Right ventricle myocardium superior (tissue), 1 donor: ENCODE measurements around the gene ASIC5. TPM values are rescaled to one million over a fixed set of nuclear protein-coding genes. Genes with fewer than 3 reads are reported as not detected.
A peak's percentile ranks its signal among the peaks of the same experiment; 100 is the strongest.

Experiments
- ATAC-seq: fragments of 200-7000 bp; cut with Tn5 transposase; one replicate; pipeline ENCODE4 v1.9.1; 2020; ENCODE audit warnings: mild to moderate bottlenecking; ENCODE audit not compliant: poor library complexity
- DNase-seq: peaks from one replicate; pipeline ENCODE4 v3.0.0-alpha.2; 2020
- intact Hi-C: fragments of 100-400 bp; cut with DNase I; formaldehyde crosslinking; loops from one replicate; pipeline ENCODE4 v1.11.2; 2022
- total RNA-seq: library from RNA; stranded (reverse); fragmentation: NEBNext Ultra II Directional; extraction: Animal tissue kit (Norgen Biotek cat#: 25700); gene quantifications from one replicate; pipeline ENCODE4 v1.2.1, GENCODE V29; 2021
- donor health status: DM: no; HTN: yes; CAD: no; lungs with severe emphysema.

The ASIC5 gene
- total RNA-seq, 1 donor from 2014 or later: not detected

DNA sequence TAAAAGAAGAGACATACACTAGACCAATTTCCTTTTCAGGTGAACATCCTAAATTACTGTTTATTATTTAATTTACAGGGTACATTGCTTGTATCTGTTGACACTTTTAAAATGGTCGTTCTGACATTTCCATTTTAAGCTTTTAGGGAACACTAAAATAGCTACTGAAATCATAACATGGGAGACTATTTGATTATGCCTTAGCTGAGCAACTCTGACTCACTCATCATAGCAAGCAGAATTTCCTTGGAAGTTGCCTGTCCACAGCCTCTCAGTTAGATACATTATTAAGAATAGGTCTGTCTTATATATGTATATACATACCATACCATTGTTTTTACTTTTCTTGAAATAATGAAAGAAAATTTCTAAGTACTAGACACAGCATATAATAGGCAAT is 85.3 kb downstream of the ASIC5 start:
- ATAC-seq: peak; percentile 33
- DNase-seq: no peak
- intact Hi-C loops: loop anchor here (5.0 to 10.0 kb wide), 2 partner anchors 113 to 376 kb away; partner anchors contain the start of gene GUCY1A1

Other genes with a start within 250 kb of the ASIC5 start
- 82.5 TPM for gene GUCY1A1, start 199.4 kb downstream of the ASIC5 start, total RNA-seq
- gene GUCY1B1, start 107.3 kb downstream of the ASIC5 start, total RNA-seq: 25.1 TPM
- not detected for gene TDO2, start 37.4 kb upstream of the ASIC5 start, total RNA-seq
- gene CTSO, start 87.6 kb upstream of the ASIC5 start, total RNA-seq: 6.2 TPM